ENCODE data around the gene OLFML2B. TPM values are rescaled to one million over a fixed set of nuclear protein-coding genes. Genes with fewer than 3 reads are reported as not detected.

The OLFML2B gene
- total RNA-seq, 1 experiment from 2014 or later = 1.4 TPM

- Histone ChIP-seq H3T11ph (ENCODE audit: low read length) (no peak overlapping the region), H3K79me2 (ENCODE audit: insufficient read depth, low read length) (no peaks in the 10 kb centered on the region), H4K8ac (replicated peaks; ENCODE audit: insufficient read length, low read depth, low read length) (no peak overlapping the region), H4K5ac (ENCODE audit: insufficient read length, low read depth, low read length) (no peak overlapping the region), H2AK5ac (ENCODE audit: insufficient read length, low read length) (no peak overlapping the region), H2BK12ac (ENCODE audit: insufficient read length, low read depth, low read length) (no peak overlapping the region), H2AFZ (ENCODE audit: low read length) (no peak overlapping the region), H3K27me3 (ENCODE audit: insufficient read depth, low read length) (no peaks in the 10 kb centered on the region), H4K91ac (ENCODE audit: insufficient read length, low read depth, low read length) (no peak overlapping the region), H3K23ac (ENCODE audit: insufficient read length, low read depth, low read length) (no peak overlapping the region), H3K79me1 (ENCODE audit: insufficient read depth, low read depth, low read length, poor library complexity, severe bottlenecking) (no peaks in the 10 kb centered on the region), H3K14ac (ENCODE audit: insufficient read depth, low read length) (no peak overlapping the region; the same call in 1 of the 2 replicates), H3K23me2 (ENCODE audit: insufficient read length, low read depth, low read length, poor library complexity, severe bottlenecking) (no peaks in the 10 kb centered on the region), H2BK5ac (ENCODE audit: insufficient read length, low read length) (no peak overlapping the region), H3K56ac (ENCODE audit: insufficient read length, low read depth, low read length) (no peak overlapping the region), H3K4ac (ENCODE audit: low read depth, low read length) (no peak overlapping the region), H3K4me1 (ENCODE audit: insufficient read depth, low read length) (no peaks in the 10 kb centered on the region), H3K9ac (ENCODE audit: extremely low read depth, insufficient read length, low read length) (no peak overlapping the region), H2BK20ac (ENCODE audit: low read depth, low read length, poor library complexity, severe bottlenecking) (no peak overlapping the region), H2BK15ac (ENCODE audit: low read depth, low read length) (no peak overlapping the region), H3K9me3 (ENCODE audit: control insufficient read depth, low read depth, low read length) (no peaks in the 10 kb centered on the region), H4K20me1 (ENCODE audit: control insufficient read depth, insufficient read depth, insufficient read length) (no peaks in the 10 kb centered on the region), H2BK120ac (ENCODE audit: low read depth, low read length, poor library complexity, severe bottlenecking) (no peak overlapping the region), H3K18ac (ENCODE audit: insufficient read length, low read depth, low read length) (no peak overlapping the region), H3K27ac (ENCODE audit: insufficient read length, low read depth, low read length) (no peak overlapping the region), H3K4me2 (ENCODE audit: insufficient read depth, insufficient read length, low read length) (no peak overlapping the region)
- H3K4me1 Mint-ChIP-seq = peaks cover 10 to 16% of the 10 kb centered on the region in 2 experiments
- peaks cover 0 to 9% (median 0%) of the 10 kb centered on the region in 3 experiments; a peak in 1 of 7 replicates for H3K36me3 Mint-ChIP-seq (ENCODE audit: insufficient read depth in 1 of 3, low read depth in 3 of 3)
- DNase-seq = no peak
- TF ChIP-seq CTCF (conservative IDR thresholded peaks at IDR 0.05) = no peak
- no peaks in the 10 kb centered on the region for H3K27me3 Mint-ChIP-seq (ENCODE audit: low read depth)
- H3K9me3 Mint-ChIP-seq = no peaks in the 10 kb centered on the region
- H3K27ac Mint-ChIP-seq = no peak overlapping the region
- WGBS (ENCODE audit: extremely low coverage, insufficient read length, low lambda C conversion rate) = no CpG with 5 or more reads among the region's 7 CpGs
- no peak overlapping the region for H3K4me3 Mint-ChIP-seq
Measured at GRCh38 chr1:161958425-161958824, 65.2 kb downstream of the OLFML2B start.

Data from H9 (cell line).